Cardiac muscle cell (in vitro differentiated cells and primary cell): Measurements from ENCODE around the gene CHKA. TPM values are rescaled to one million over a fixed set of nuclear protein-coding genes. Genes with fewer than 3 reads are reported as not detected.

Source experiments
- DNase-seq, 2 donors: peaks; one replicate each; pipeline versions ENCODE4 v3.0.0 to v3.0.0-alpha.2; 2010 to 2017; ENCODE audit warnings: low read depth in 1 of 2, low spot score in 1 of 2
- H3K27ac ChIP-seq: fragments of 200-600 bp; sonication (generic); 2 replicates; pipeline ENCODE4 v1.5.1; 2016
- H3K27me3 ChIP-seq: fragments of 200-600 bp; sonication (generic); 2 replicates; pipeline ENCODE4 v1.6.0; 2016; ENCODE audit warnings: control low read depth
- H3K36me3 ChIP-seq: fragments of 200-600 bp; sonication (generic); 2 replicates; pipeline ENCODE4 v1.5.1; 2016; ENCODE audit warnings: control low read depth
- H3K4me1 ChIP-seq: fragments of 200-600 bp; sonication (generic); 2 replicates; pipeline ENCODE4 v1.8.1; 2017; ENCODE audit warnings: low read depth, mild to moderate bottlenecking, mixed run types
- H3K4me3 ChIP-seq: fragments of 200-600 bp; sonication (generic); 2 replicates; pipeline ENCODE4 v1.5.1; 2016; ENCODE audit warnings: mild to moderate bottlenecking
- H3K9me3 ChIP-seq: fragments of 200-600 bp; sonication (generic); 2 replicates; pipeline ENCODE4 v1.5.1; 2017; ENCODE audit warnings: low read depth, mild to moderate bottlenecking, control low read depth
- CTCF ChIP-seq: IDR thresholded peaks from 2 replicates; pipeline ENCODE4 v1.5.1; 2012; ENCODE audit warnings: low read depth, mild to moderate bottlenecking, low read length
- polyA plus RNA-seq: library from polyadenylated mRNA; unstranded; fragments of >200 nt; fragmentation: Nextera tagmentation; extraction: Ambion mirVana; gene quantifications from 2 replicates; pipeline ENCODE4 v1.2.1, GENCODE V29; 2016
- total RNA-seq: library from RNA; depleted of rRNA; stranded (reverse); fragments of >200 nt; gene quantifications from 2 replicates; pipeline ENCODE4 v1.2.3, GENCODE V29; 2016

CHKA gene
- total and polyA plus RNA-seq, 2 experiments from 2014 or later, result 37.6 to 143 TPM

- H3K36me3 ChIP-seq, result peaks cover 10% of the 10 kb centered on the region
- DNase-seq, result no peak
- TF ChIP-seq CTCF, result no peak
- H3K4me3 ChIP-seq, result no peak overlapping the region
- no peak overlapping the region for H3K27ac ChIP-seq
- H3K9me3 ChIP-seq, result no peaks in the 10 kb centered on the region
- no peaks in the 10 kb centered on the region for H3K4me1 ChIP-seq
- H3K27me3 ChIP-seq, result no peaks in the 10 kb centered on the region
Measured at GRCh38 chr11:68158580-68158979, 37.4 kb upstream of the CHKA start.

GRCh38 chr11:68153742-68154141 lies 32.6 kb upstream of the CHKA start:
- Histone ChIP-seq H3K27me3 (no peaks in the 10 kb centered on the region), H3K27ac (no peak overlapping the region), H3K36me3 (peaks cover 10% of the 10 kb centered on the region), H3K9me3 (no peaks in the 10 kb centered on the region), H3K4me3 (no peak overlapping the region), H3K4me1 (no peaks in the 10 kb centered on the region)
- no peak for TF ChIP-seq CTCF
- no peak for DNase-seq

- no peaks in the 10 kb centered on the region for H3K9me3 ChIP-seq
- no peaks in the 10 kb centered on the region for H3K36me3 ChIP-seq
- peak in 1 of 2 donors; percentile 93 for DNase-seq
- H3K4me3 ChIP-seq, result no peak overlapping the region
- H3K4me1 ChIP-seq, result peaks cover 10% of the 10 kb centered on the region
- H3K27me3 ChIP-seq, result no peaks in the 10 kb centered on the region
- no peak for TF ChIP-seq CTCF
- no peak overlapping the region for H3K27ac ChIP-seq
Measured at GRCh38 chr11:68150037-68150436, 28.8 kb upstream of the CHKA start.

- no peak for DNase-seq
- Histone ChIP-seq H3K4me3 (no peak overlapping the region), H3K4me1 (peaks cover 10% of the 10 kb centered on the region), H3K27ac (no peak overlapping the region), H3K9me3 (no peaks in the 10 kb centered on the region), H3K36me3 (no peaks in the 10 kb centered on the region), H3K27me3 (no peaks in the 10 kb centered on the region)
- TF ChIP-seq CTCF, result no peak
Measured at GRCh38 chr11:68149417-68149816, 28.2 kb upstream of the CHKA start.

- Histone ChIP-seq H3K27me3 (no peaks in the 10 kb centered on the region), H3K9me3 (no peaks in the 10 kb centered on the region), H3K4me3 (no peak overlapping the region), H3K36me3 (no peaks in the 10 kb centered on the region), H3K27ac (no peak overlapping the region), H3K4me1 (peaks cover 10% of the 10 kb centered on the region)
- TF ChIP-seq CTCF, result no peak
- no peak for DNase-seq
Measured at GRCh38 chr11:68148879-68149278, 27.7 kb upstream of the CHKA start.

- Histone ChIP-seq H3K27ac (no peak overlapping the region), H3K4me1 (peaks cover 10% of the 10 kb centered on the region), H3K9me3 (no peaks in the 10 kb centered on the region), H3K27me3 (no peaks in the 10 kb centered on the region), H3K4me3 (no peak overlapping the region), H3K36me3 (no peaks in the 10 kb centered on the region)
- TF ChIP-seq CTCF, result no peak
- DNase-seq, result no peak
Measured at GRCh38 chr11:68148071-68148805, 27.1 kb upstream of the CHKA start.
